GM19238 (cell line): ENCODE data around the gene POLD3.
"Not testable (repeated sequence)": the region's sequence is repeated elsewhere in the genome, so short reads cannot be mapped to it uniquely, and the experiment has no call there.

Experiments
- DNase-seq: peaks from one replicate; pipeline ENCODE4 v3.0.0; 2011; ENCODE audit warnings: low spot score; ENCODE audit not compliant: insufficient read length

POLD3 gene

DNA sequence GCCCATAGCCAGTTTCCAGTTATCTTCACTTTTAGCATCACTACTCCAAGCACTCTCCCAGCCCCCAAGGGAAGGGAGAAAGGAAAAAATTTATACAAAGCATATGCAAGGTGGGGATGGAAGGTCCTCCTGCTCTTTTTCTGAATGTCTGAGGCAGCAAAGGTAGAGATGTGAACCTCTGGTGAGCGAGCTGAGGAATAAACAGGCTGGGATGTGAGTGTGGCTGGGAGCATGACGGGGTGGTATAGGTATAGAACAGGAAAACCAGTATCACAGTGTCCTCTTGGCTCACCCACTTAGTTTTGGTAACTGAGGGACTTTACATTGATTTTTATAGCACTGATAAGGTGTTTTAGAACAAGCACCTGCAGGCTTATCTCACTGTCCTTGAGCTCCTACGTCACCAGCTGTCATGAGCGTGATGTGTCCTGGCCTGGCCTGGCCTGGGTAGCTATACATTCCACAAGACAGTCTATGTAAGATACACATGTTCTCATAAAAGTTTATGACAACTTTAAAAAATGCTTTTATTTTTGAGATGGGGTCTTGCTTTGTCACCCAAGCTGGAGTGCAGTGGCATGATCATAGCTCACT is 10.3 kb upstream of the POLD3 start:
- no peak for DNase-seq

DNA sequence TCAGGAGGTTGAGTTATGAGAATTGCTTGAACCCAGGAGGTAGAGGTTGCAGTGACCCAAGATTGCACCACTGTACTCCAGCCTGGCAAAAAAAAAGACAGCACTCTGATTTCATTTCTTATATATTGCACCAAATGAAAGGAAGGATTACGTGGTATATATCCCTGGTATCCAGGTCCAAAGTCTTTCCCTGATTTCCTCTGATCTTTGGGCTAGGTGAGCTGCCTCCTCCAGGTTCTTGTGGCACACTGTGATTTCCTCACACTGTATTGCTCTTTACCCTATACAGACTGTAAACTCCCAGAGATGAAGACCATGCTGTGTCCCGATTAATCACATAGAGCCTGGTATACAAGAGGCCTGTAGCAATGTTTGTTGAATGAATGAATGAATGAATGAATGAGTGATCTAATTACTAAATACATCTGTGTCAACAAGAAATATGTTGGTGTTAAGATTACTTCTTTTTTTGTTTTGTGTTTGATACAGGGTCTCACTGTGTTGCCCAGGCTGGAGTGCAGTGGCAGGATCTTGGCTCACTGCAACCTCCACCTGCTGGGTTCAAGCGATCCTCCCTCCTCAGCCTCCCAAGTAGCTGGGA is 9.3 kb upstream of the POLD3 start:
- no peak for DNase-seq

DNA sequence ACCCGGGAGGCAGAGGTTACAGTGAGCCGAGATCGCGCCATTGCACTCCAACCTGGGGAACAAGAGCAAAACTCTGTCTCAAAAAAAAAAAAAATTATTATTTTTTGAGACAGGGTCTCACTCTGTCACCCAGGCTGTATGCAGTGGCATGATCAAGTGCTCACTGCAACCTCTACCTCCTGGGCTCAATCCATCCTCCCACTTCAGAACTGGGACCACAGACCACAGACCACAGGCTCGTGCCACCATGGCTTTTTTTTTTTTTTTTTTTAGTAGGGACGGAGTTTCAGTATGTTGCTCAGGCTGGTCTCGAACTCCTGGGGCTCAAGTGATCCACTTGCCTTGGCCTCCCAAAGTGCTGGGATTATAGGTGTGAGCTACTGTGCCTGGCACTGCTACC is 1.9 kb upstream of the POLD3 start:
- DNase-seq = not testable (repeated sequence)

DNA sequence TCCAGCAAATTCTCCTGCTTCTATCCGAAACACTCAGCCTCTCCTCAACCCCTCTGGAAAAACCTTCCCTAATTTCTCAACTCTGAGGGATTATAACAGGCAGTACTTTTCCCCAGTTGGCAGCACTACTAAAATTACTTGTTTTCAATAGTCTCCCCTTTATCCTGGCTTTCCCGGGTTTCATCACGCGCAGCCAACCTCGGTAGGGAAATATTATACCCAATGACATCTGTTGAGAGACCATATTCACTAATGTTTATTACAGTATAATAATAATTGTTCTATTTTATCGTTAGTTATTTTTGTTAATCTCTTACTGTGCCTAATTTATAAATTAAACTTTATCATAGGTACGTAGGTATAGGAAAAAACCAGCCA is 330 bp upstream of the POLD3 start:
- DNase-seq = no peak

DNA sequence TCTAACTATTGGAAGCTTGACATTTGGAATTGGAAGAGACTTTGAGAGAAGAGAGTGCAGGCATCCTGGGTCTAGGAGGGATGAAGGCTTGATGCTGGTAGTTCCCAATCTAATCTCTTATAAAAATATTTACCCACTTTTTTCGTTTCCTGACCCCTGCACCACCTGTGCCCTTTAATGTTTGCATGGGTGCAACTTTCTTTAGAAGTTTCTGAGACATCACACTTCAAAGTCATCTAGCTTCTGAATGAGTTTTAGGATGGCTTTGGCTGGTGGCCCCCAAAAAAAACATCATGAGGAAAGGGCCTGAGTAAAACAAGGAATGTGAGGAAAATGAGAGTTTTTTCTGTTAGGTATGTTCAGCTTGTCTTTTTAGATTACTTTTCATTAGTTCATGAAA is 1.1 kb downstream of the POLD3 start:
- DNase-seq = no peak

DNA sequence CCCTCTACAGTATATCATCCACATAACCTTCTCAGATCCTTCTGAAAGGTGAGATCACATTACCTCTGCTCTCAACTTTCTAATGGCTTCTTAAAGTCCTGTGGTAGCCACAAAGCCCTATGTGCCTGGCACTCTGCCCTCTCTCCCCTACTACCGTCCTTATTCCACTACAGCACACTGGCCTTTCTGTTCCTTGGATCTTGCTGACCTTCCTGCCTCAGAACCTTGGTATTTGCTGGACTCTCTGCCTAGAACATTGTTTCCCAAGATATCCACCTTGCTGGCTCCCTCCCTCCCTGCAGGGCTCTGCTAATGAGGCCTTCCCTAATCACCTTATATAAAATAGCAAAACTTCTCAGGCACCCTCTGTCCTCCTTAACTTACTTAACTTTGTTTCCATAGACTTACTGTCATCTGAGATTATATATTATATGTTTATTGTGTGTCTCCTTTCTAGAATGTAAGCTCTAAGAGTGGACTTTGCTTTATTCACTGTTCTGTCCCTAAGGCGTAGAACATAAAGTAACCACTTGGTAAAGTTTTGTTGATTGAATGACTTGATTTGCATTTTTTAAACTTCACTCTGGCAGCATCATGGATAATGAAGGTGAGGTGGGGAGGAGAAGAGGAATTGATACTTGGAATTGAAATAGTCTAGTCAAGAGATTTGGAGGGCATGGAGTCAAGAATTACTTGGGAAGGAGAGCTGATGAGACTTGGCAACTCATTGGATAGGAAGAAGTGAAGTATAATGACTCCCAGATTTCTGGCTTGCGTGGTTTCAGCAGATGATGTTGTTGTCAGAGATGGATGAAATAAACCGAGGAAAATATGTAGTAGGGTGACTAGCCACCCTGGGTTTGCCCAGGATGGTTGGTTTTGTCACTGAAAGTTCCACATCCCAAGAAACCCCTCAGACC is 10.5 kb downstream of the POLD3 start:
- DNase-seq = no peak

DNA sequence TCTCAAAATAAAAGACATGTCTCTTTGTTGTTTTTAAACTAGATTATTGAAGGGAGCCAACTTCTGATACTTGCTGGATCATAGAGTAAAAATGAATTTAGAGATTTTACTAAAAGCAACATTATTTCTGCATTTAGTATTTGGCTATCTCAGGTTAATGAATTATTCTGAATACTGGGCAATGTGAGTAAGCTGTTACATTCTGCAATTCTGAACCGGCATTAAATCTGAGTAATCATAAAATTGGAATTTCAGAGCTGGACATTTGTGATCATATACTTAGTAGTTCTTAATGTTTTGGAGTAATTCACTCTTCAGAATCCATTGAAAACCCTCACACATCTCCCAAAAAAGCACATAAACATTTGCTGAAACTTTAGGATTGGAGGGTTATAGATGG is 11.5 kb downstream of the POLD3 start:
- no peak for DNase-seq

DNA sequence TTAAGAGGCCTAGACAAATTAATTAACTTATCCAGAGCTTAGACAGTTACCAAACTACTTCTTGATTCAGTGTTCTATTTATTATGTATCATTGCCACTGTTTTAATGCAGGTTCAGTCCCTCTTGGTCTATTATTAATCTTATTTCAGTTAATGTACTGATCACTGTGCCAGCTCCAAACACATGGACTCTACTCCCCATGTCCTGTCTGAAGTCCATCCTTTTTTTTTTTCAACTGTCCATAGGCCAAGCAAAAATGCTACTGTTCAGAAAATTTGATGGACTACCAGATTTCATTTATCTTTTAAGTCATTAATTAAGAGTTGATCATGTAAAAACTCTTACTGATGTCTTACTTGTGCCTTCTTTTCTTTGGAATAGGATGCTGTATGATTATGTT is 11.9 kb downstream of the POLD3 start:
- no peak for DNase-seq

DNA sequence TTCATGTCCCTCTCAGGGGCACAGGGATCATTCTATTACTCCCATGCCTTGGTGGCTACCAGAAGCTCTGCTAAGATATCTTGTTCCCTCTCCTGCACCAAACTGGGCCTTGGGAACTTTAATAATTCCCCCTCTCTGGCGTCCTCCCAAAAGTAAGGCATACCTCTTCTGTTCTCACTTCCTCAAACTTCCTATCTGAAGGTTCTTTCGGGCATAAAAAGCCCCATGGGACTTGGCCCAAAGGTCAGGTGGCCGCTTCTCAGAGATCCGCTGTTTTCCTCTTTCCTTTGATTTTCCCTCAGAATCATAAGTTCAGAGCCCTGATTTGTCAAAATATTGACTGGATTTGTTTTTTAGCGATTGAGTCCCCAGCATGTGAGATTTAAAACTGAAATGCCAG is 13.0 kb downstream of the POLD3 start:
- no peak for DNase-seq

DNA sequence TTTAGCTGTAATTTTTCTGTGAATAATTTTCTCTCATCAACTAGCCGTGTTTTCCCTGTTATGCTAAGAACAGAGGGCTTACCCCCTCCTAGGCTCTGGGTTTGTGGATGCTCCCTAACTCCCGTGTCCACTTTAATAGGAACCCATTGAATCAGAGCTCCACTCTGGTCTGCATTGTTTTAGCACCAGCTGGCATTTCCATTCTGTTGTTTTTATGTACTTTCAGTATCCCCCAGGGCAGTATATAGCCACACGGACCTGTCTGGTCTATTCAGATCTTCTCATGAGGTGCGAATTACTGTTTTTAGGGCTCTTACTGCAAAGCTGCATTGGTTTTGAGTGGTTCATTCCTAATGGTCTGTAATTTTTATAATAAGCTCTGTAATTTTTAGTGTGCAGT is 16.0 kb downstream of the POLD3 start:
- no peak for DNase-seq

DNA sequence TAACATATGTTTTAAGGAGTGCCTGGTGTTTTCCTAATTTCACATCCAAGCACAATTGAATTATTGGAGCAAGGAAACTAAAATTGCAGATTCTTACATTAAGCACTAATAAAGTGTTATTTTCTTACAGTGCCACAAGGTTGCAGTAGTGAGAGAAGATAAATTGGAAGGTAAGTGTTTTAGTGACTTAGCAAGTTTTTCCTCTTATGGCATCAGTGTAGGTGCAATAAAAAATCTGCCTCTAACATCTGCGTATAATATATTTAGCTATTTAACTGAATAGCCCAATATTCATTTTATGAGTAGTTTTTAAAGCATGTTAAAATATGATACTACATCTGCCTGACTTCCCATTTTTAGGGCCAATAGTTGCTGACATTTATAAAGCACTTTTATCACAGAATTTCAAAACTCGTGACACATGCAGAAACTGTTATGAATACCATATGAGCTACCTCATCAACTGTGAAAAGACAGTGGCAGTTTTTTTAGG is 19.0 kb downstream of the POLD3 start:
- DNase-seq = no peak

DNA sequence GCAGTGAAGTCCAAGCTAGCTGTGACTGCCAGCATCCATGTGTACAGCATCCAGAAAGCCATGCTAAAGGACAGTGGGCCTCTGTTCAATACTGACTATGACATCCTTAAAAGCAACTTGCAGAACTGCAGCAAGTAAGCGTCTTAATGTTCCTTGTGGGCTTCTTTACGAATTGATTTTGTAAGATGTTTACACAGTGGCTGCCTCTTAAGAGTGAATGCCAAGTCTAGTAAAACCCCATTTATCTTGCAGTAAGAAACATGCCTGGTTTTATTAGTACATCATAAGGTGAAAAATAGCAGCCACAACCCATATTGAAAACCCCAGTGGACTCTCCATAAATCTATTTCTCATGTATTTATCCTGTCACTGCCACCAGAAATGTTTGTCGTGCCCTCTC is 20.5 kb downstream of the POLD3 start:
- no peak for DNase-seq

DNA sequence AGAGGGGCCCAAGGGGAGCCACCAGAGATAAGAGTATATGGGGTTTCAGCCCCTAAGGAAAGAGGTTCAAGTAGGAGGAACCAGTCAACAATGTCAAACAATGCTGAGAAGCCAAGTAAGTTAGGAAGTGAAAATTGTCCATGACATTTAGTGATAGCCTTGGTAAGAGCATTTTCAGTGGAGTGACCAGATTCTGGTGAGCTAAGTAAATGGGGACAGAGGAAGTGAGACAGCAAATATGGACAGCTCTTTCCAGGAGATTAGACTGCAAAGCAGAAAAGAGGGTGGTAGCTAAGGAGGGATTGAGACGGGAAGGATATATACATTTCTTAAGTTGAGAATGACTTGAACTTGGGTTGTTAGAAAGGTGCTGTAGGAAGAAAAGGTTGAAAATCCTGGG is 22.9 kb downstream of the POLD3 start:
- no peak for DNase-seq

DNA sequence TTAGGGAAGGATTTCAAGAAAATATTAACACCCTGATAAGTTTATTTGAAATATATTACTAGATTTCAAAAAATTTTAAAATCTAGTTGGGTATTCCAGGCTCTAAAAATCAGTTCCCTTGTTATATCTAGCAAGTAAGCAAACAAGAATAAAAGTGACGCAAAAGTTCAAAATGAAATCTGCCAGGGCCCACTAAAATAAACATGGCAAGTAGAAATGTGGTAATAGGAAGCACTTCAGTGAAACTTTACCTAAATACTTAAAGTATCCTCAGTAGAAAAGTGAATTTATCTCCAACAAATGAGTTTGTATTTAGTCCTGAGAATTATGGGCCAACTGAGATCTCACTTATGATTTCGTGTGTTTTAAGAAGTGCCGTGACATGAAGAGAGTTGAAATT is 23.6 kb downstream of the POLD3 start:
- no peak for DNase-seq

DNA sequence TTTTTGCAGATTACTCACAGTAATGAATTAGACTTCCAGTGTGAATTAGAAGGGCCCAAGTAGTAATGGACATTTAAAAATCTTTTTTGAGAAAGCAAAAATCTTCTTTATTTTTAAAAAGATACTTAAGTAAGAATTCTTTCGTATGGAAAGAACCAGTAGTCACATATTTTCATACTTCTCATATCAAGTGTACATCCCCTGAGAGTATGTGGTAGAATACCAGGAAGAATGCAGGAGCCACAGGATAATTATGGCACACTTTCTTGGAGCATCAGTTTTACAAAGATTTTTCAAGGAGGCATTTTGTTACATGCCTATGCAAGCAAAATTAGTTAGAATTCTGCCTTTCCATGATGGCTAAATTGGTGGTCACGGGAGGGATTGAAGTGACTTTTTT is 28.1 kb downstream of the POLD3 start:
- DNase-seq = no peak

DNA sequence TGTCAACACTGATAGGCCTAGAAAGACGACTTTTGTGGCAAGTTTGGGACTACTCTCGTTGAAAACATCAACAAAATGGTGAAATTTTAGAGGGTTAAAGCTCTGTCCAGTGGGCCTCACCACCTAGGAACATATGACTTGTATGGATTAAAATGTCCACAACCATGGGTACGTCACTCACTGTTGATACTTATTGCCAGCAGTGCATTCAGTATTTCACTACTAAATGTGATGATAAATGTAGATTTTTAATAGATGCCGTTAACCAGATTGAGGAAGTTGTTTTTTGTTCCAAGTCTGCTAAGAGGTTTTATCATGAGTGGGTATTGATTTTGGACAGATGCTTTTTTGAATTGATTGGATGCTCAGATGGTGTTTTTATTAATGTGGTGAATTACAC is 33.7 kb downstream of the POLD3 start:
- no peak for DNase-seq

DNA sequence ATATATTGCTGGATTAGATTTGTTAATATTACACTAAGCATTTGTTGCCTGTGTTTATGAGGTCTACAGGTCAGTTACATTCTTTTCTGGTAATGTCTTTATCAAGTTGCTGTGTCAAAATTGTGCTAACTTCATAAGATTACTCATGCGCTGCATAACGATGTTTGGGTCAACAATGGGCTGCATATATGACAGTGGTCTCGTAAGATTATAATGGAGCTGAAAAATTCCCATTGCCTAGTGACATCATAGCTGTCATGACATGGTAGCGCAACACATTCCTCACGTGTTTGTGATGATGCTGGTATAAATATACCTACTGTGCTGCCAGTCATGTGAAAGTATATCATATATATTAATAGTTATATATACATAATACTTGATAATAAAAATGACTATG is 34.2 kb downstream of the POLD3 start:
- no peak for DNase-seq

DNA sequence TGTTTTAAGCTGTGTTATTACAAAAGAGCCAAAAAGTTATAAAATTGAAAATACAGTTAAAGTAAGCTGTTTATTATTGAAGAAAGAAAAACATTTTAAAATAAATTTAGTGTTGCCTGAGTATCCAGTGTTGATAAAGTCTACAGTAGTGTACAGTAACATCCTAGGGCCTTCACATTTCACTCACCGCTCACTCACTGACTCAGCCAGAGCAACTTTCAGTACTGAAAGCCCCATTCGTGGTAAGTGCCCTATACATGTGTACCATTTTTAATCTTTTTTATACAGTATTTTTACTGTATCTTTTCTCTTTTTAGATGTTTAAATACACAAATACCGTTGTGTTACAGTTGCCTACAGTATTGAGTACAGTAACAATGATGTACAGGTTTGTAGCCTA is 35.0 kb downstream of the POLD3 start:
- DNase-seq = no peak

DNA sequence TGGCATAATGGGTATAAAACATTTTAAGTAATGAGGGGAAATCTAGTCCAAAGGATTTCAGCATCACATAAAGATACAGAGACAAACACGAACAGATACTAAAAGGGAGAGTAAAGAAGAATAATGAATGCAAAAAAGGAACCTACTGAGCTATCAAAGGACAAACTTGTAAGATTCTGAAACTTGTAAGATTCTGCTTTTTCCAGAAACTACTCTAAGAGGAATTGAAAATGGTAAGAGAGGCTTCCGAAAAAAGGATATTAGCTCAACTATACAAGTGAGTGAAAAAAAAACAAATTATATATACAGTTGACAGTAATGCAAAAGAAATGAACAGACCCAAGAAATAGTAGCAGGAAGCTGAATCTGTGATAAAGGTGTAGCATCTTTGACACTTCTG is 37.7 kb downstream of the POLD3 start:
- DNase-seq = no peak

DNA sequence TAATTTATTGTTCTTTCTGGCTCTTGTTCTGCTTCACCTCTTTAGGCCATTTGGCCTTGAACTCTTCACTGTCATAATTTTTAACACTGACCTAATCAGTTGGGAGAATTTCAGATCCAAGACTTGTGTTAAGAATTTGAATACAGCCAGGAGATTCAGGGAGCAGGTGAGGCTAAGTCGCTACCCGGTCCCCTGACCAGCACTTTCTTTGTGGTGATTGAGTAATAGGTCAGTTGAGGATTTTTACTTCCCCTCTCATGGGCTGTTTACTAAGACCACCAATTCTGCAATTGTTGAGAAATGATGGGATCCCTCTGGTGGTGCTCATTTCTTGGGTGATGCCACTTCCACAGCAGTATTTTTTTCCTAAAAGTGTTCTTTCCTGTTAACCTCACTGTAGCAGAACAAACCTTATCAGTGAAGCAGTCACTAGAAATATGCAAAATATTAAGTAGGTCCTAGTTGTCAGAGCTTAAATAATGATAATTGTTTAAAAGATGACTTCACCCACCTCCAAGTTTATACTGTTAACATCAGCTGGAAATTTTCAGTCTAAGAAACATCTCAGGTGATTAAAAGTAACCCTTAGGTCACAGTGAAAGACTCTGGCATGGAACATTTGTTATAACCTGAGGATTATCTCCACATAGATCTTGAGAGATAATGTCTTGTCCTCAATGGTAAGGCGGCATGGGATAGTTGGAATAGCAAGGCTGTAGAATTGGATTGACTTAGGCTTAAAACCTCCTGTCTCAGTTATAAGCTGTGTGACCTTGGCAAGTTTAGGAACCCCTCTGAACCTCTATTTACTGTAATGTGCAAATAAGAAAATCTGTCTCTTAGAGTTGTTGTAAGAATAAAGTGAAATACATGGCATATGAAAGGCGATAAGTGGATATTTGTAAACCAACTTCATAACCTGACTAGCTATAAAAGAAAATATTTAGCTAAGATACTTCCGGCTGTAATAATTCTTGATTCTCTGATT is 41.3 kb downstream of the POLD3 start:
- DNase-seq = no peak

DNA sequence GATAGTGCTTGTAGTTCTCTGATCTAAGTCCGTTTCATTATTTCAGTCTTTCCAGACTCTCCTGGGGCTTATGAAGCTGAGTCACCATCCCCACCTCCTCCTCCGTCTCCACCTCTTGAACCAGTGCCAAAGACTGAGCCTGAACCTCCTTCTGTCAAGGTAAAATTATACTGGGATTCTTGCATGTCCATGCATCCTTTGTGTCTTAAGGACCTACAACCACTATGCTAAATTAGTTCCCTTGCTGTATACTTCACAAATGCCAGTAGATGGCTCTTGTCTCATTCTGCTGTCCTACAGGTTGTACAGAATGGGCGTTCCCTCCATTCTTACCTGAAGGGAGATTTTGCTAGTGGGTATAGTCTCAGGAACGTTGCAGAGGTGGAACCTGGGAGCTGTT is 42.2 kb downstream of the POLD3 start:
- DNase-seq = no peak
